Measurements from ENCODE around the gene MAMLD1.

Gene MAMLD1

DNA sequence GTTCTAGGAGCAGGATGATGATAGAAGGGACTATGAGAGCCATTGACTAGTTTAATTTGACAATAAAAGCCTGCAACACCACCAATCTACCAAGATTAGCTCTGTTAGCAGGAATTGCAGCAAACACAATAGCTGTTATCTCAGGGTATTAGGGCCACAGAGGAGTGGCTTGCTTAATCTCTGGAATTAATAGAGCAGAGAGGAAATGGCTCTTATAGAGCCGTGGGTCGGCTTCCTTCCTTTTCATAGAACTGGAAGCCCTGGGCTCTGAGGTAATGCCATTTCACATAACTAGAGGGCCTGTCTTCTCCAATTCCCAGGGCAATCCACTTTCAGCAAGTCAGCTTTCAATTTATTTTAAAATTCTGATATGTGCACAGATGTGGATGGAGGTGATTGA, 83.0 kb downstream of the MAMLD1 start:
- no peaks in the 10 kb centered on the region for H3K9me3 ChIP-seq (ENCODE audit: severe bottlenecking)
- TF ChIP-seq, protein P1, sequence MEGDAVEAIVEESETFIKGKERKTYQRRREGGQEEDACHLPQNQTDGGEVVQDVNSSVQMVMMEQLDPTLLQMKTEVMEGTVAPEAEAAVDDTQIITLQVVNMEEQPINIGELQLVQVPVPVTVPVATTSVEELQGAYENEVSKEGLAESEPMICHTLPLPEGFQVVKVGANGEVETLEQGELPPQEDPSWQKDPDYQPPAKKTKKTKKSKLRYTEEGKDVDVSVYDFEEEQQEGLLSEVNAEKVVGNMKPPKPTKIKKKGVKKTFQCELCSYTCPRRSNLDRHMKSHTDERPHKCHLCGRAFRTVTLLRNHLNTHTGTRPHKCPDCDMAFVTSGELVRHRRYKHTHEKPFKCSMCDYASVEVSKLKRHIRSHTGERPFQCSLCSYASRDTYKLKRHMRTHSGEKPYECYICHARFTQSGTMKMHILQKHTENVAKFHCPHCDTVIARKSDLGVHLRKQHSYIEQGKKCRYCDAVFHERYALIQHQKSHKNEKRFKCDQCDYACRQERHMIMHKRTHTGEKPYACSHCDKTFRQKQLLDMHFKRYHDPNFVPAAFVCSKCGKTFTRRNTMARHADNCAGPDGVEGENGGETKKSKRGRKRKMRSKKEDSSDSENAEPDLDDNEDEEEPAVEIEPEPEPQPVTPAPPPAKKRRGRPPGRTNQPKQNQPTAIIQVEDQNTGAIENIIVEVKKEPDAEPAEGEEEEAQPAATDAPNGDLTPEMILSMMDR (IDR thresholded peaks at IDR 0.05; ENCODE audit: low read depth, low read length), result no peak
- H3K27ac ChIP-seq, result no peak overlapping the region
- H3K36me3 ChIP-seq, result no peaks in the 10 kb centered on the region
- H3K4me3 ChIP-seq (ENCODE audit: low read depth, low read length), result no peak overlapping the region
- peaks cover 4% of the 10 kb centered on the region for H3K27me3 ChIP-seq (ENCODE audit: insufficient read depth, low read depth, severe bottlenecking)
- DNase-seq, result peak; percentile 33

DNA sequence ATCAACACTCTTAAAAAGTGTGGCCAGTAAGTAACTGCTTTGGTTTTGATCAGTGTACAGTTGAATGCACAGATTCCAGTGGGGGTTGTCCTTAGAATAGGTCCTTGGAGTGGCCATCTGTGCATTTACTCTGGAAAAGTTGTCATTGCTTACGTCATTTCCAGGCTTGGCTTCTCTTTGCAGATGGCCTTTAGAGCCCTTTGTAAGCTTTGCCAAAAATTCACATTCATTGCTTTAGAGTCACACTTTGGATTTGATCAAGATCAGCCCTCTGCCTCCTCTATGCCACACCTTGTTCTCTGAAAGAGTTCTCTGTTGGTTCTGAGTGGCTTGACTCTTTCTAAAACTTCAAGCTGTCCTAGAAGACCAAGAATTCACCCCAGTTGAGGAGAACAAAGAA, 83.9 kb downstream of the MAMLD1 start:
- no peak for DNase-seq
- TF ChIP-seq, protein P1 (IDR thresholded peaks at IDR 0.05; ENCODE audit: low read depth, low read length), result no peak
- H3K9me3 ChIP-seq (ENCODE audit: severe bottlenecking), result no peaks in the 10 kb centered on the region
- H3K27me3 ChIP-seq (ENCODE audit: insufficient read depth, low read depth, severe bottlenecking), result peaks cover 9% of the 10 kb centered on the region
- H3K4me3 ChIP-seq (ENCODE audit: low read depth, low read length), result no peak overlapping the region
- no peak overlapping the region for H3K27ac ChIP-seq
- H3K36me3 ChIP-seq, result no peaks in the 10 kb centered on the region

DNA sequence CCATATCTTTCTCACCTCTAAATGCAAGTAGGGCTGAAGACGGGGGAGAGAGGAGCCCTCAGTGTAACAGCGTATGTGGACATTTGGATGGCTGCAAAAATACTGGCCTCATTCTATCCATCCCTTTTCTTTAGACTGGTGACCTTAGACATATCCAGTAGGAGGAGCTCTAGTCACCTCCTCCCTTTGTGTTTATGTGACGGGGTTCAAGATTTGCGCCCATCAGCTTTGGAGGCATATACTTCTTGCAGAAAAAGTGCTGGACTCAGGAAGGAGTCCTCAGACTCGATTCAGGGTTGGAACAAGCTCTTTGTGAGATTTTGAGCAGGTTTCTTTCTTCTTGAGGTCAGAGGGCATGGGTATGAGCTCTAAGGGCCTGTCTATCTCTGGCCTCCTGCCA, 86.2 kb downstream of the MAMLD1 start:
- Histone ChIP-seq H3K36me3 (no peaks in the 10 kb centered on the region), H3K9me3 (ENCODE audit: severe bottlenecking) (no peaks in the 10 kb centered on the region), H3K27me3 (ENCODE audit: insufficient read depth, low read depth, severe bottlenecking) (peaks cover 14% of the 10 kb centered on the region), H3K4me3 (ENCODE audit: low read depth, low read length) (no peak overlapping the region), H3K27ac (no peak overlapping the region)
- TF ChIP-seq, protein P1 (IDR thresholded peaks at IDR 0.05; ENCODE audit: low read depth, low read length), result peak; percentile 58
- no peak for DNase-seq

DNA sequence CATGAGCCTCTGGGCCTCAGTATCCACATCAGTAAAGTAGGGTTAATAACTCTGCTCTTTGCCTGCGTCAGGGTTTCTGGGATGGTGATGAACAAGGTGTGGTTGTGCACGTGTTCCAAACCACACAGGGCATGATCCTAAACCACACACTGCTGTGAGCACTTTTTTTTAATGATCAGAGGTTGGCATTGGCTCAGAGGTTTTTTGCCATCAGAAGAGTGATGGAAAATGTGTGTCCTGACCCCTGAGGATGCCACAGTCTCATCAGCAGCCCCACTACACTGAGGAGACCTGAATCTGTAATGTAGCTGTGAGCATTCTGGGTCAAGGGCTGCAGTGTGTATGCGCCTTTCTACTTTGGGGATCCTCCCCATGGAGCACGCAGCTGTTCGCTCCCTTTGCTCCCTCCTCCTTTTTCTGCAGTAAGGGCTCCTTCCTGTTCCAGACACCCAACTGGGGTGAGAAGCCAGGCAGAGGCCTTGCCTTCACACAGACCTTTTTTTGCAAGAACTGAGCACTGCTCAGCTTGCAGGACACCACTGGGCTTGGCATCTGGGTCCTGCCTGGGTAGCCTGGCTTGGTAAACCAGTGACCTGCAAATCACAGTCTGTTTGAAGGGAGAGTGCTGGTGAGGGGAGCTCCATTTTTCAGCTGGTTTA, 87.5 kb downstream of the MAMLD1 start:
- no peak overlapping the region for H3K27ac ChIP-seq
- no peak for DNase-seq

DNA sequence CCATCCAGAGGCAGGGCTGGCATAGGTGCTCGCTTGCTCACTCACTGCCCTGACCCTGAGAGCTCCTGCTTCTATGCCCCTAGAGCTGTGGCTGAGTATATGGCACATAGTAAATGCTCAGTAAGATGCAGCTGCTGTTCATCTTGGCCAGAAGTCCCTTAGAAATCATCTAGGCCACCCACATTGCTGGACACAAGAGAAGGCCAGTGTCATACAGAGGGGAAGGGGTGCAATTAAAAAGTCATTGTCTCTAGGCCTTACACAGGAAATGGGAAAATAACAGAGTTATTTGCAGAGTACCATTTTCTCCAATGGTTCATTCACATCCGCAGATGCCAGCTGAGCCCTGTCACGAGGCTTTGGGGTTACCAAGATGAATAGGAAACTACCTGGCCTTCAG, 88.8 kb downstream of the MAMLD1 start:
- H3K9me3 ChIP-seq (ENCODE audit: severe bottlenecking), result no peaks in the 10 kb centered on the region
- DNase-seq, result no peak
- peaks cover 14% of the 10 kb centered on the region for H3K27me3 ChIP-seq (ENCODE audit: insufficient read depth, low read depth, severe bottlenecking)
- H3K4me3 ChIP-seq (ENCODE audit: low read depth, low read length), result no peak overlapping the region
- no peak overlapping the region for H3K27ac ChIP-seq
- TF ChIP-seq, protein P1 (IDR thresholded peaks at IDR 0.05; ENCODE audit: low read depth, low read length), result no peak
- H3K36me3 ChIP-seq, result no peaks in the 10 kb centered on the region

More for the DNA sequence above, 87.5 kb downstream of the MAMLD1 start:
- H3K27me3 ChIP-seq (ENCODE audit: insufficient read depth, low read depth, severe bottlenecking), result peaks cover 14% of the 10 kb centered on the region
- H3K9me3 ChIP-seq (ENCODE audit: severe bottlenecking), result no peaks in the 10 kb centered on the region
- H3K36me3 ChIP-seq, result no peaks in the 10 kb centered on the region
- H3K4me3 ChIP-seq (ENCODE audit: low read depth, low read length), result no peak overlapping the region
- TF ChIP-seq, protein P1 (IDR thresholded peaks at IDR 0.05; ENCODE audit: low read depth, low read length), result no peak

DNA sequence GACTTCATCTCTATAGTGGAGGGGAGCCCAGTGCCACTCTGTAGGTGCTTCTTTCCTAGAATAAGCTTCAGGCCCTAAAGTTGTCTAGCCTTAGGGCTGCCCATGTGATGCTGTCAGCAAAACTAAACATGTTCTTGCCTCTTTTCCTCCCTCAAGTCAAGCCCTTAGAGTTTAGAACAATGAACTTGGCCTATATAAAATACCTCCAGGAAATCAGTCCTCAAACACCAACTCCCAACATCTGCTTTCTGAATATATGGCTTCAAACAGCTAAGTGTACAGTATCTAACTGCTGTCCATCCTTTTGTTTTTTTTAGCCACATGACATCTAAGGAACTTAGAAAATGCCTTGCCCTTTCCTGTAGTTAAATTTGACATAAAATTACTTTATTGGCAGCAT, 91.0 kb downstream of the MAMLD1 start:
- DNase-seq, result no peak
- Histone ChIP-seq H3K27ac (no peak overlapping the region), H3K27me3 (ENCODE audit: insufficient read depth, low read depth, severe bottlenecking) (peaks cover 18% of the 10 kb centered on the region), H3K36me3 (no peaks in the 10 kb centered on the region), H3K4me3 (ENCODE audit: low read depth, low read length) (no peak overlapping the region), H3K9me3 (ENCODE audit: severe bottlenecking) (no peaks in the 10 kb centered on the region)
- TF ChIP-seq, protein P1 (IDR thresholded peaks at IDR 0.05; ENCODE audit: low read depth, low read length), result no peak
